Mucosa of descending colon (tissue), 3 donors: ENCODE data around the gene UBE3A. TPM values are rescaled to one million over a fixed set of nuclear protein-coding genes. Genes with fewer than 3 reads are reported as not detected.
"Not testable (repeated sequence)": the region's sequence is repeated elsewhere in the genome, so short reads cannot be mapped to it uniquely, and the experiment has no call there.

Source experiments
- ATAC-seq: fragments of 200-7000 bp; cut with Tn5 transposase; one replicate; pipeline ENCODE4 v1.9.1; 2020; ENCODE audit warnings: mild to moderate bottlenecking, moderate library complexity
- DNase-seq, 3 donors: peaks; one replicate each; pipeline ENCODE4 v3.0.0-alpha.2; 2020
- H3K36me3 ChIP-seq: fragments of 200-600 bp; one replicate; pipeline ENCODE4 v1.8.0; 2021; ENCODE audit warnings: low read depth, mild to moderate bottlenecking
- H3K4me1 ChIP-seq: fragments of 200-600 bp; one replicate; pipeline ENCODE4 v1.8.0; 2021; ENCODE audit warnings: low read depth, mild to moderate bottlenecking
- H3K4me3 ChIP-seq: fragments of 200-600 bp; one replicate; pipeline ENCODE4 v1.8.0; 2021; ENCODE audit warnings: mild to moderate bottlenecking
- H3K9me3 ChIP-seq: fragments of 200-600 bp; one replicate; pipeline ENCODE4 v1.8.0; 2021; ENCODE audit warnings: mild to moderate bottlenecking
- intact Hi-C, 2 donors: fragments of 100-400 bp; cut with DNase I in 1 of 2; cut with micrococcal nuclease in 1 of 2; formaldehyde crosslinking; loops; one replicate each; pipeline versions ENCODE4 v1.11.0 to v1.11.1; 2022; cut with DNase I, micrococcal nuclease
- total RNA-seq, 3 donors: library from RNA; stranded (reverse); fragmentation: NEBNext Ultra II Directional in 2 of 3; extraction: Animal tissue kit (Norgen Biotek cat#: 25700) in 2 of 3; gene quantifications; one replicate each; pipeline versions ENCODE4 v1.2.1 to v1.2.4, GENCODE V29; 2021 to 2023
- TF ChIP-seq, protein P1 (sequence below): fragments of 200-600 bp; IDR thresholded peaks from one replicate; pipeline ENCODE4 v1.8.0; 2022; ENCODE audit warnings: antibody characterized with exemption, mild to moderate bottlenecking
- donor health status: DM: no; HTN: no; CAD: no; lungs with moderate emphysema.
- donor health status: DM: no; HTN: no; CAD: no.
- donor health status: DM: no; HTN: yes; CAD: no.

Gene UBE3A
- total RNA-seq, 3 donors from 2014 or later, result 85.4 to 151 (median 100) TPM

- no peak overlapping the region for H3K4me3 ChIP-seq
- no peak for ATAC-seq
- H3K9me3 ChIP-seq, result no peaks in the 10 kb centered on the region
- H3K4me1 ChIP-seq, result no peaks in the 10 kb centered on the region
- intact Hi-C loops, result no loop called here
- DNase-seq, result no peak
- H3K36me3 ChIP-seq, result no peaks in the 10 kb centered on the region
- TF ChIP-seq, protein P1, sequence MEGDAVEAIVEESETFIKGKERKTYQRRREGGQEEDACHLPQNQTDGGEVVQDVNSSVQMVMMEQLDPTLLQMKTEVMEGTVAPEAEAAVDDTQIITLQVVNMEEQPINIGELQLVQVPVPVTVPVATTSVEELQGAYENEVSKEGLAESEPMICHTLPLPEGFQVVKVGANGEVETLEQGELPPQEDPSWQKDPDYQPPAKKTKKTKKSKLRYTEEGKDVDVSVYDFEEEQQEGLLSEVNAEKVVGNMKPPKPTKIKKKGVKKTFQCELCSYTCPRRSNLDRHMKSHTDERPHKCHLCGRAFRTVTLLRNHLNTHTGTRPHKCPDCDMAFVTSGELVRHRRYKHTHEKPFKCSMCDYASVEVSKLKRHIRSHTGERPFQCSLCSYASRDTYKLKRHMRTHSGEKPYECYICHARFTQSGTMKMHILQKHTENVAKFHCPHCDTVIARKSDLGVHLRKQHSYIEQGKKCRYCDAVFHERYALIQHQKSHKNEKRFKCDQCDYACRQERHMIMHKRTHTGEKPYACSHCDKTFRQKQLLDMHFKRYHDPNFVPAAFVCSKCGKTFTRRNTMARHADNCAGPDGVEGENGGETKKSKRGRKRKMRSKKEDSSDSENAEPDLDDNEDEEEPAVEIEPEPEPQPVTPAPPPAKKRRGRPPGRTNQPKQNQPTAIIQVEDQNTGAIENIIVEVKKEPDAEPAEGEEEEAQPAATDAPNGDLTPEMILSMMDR, result no peak
Observed at GRCh38 chr15:25464784-25465183, 26.0 kb upstream of the UBE3A start.

DNA sequence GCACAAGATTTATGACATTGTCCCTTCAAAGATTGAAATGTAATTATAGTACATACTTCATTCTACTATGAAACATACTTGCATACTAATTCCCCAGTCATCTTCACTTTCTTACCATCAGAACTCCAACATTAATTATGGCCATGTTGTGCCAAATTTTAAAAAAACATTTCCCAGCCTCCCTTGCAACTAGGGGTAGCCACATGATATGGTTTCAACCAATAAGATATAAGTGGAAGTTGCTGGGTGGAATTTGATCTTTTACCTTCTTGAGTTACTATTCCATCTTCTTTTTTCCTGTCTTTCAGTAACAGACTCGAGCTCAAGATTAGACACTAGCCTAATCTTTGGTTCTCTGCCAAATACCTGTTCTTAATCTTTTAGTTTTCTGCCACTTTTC, 25.6 kb upstream of the UBE3A start:
- ATAC-seq (no peak), DNase-seq (no peak)
- intact Hi-C loops, result no loop called here
- TF ChIP-seq, protein P1, result no peak
- Histone ChIP-seq H3K9me3 (no peaks in the 10 kb centered on the region), H3K4me1 (no peaks in the 10 kb centered on the region), H3K4me3 (no peak overlapping the region), H3K36me3 (no peaks in the 10 kb centered on the region)

GRCh38 chr15:25456196-25456595, 17.4 kb upstream of the UBE3A start:
- TF ChIP-seq, protein P1, result no peak
- ATAC-seq, result no peak

GRCh38 chr15:25455226-25455625, 16.4 kb upstream of the UBE3A start:
- Histone ChIP-seq H3K4me3 (no peak overlapping the region), H3K9me3 (peaks cover 19% of the 10 kb centered on the region), H3K4me1 (no peaks in the 10 kb centered on the region), H3K36me3 (no peaks in the 10 kb centered on the region)
- TF ChIP-seq, protein P1, result no peak
- no peak for DNase-seq
- intact Hi-C loops, result no loop called here
- ATAC-seq, result peak; percentile 76

More at GRCh38 chr15:25456196-25456595, 17.4 kb upstream of the UBE3A start:
- Histone ChIP-seq H3K9me3 (peaks cover 12% of the 10 kb centered on the region), H3K36me3 (no peaks in the 10 kb centered on the region), H3K4me3 (no peak overlapping the region), H3K4me1 (no peaks in the 10 kb centered on the region)
- intact Hi-C loops, result loop anchor here in 1 of 2 donors (2.0 kb wide), 1 partner anchor 75 kb away; no protein-coding TSS in a partner anchor
- no peak for DNase-seq

GRCh38 chr15:25454771-25455170, 15.9 kb upstream of the UBE3A start:
- no peak for ATAC-seq

GRCh38 chr15:25453246-25453645, 14.4 kb upstream of the UBE3A start:
- H3K4me3 ChIP-seq, H3K36me3 ChIP-seq, DNase-seq, ATAC-seq, H3K4me1 ChIP-seq, intact Hi-C loops: not testable (repeated sequence)
- peaks cover 19% of the 10 kb centered on the region for H3K9me3 ChIP-seq

More at GRCh38 chr15:25454771-25455170, 15.9 kb upstream of the UBE3A start:
- no peak overlapping the region for H3K4me3 ChIP-seq
- H3K36me3 ChIP-seq, result no peaks in the 10 kb centered on the region
- H3K9me3 ChIP-seq, result peaks cover 19% of the 10 kb centered on the region
- no peak for DNase-seq
- H3K4me1 ChIP-seq, result no peaks in the 10 kb centered on the region
- intact Hi-C loops, result no loop called here
- TF ChIP-seq, protein P1, result no peak
